GM18873 (cell line): ENCODE data around the gene RD3L.

ENCODE experiments used
- ATAC-seq: cut with Tn5 transposase; IDR thresholded peaks from one replicate; pipeline ENCODE4 v1.9.1; 2021; ENCODE audit warnings: mild to moderate bottlenecking, moderate library complexity, moderate number of reproducible peaks; ENCODE audit not compliant: unreplicated experiment, low FRiP score

RD3L gene

GRCh38 chr14:103897075-103897947 lies 45.0 kb downstream of the RD3L start:
- ATAC-seq, result no peak

- ATAC-seq, result no peak
Observed at GRCh38 chr14:103896578-103896977, 45.8 kb downstream of the RD3L start.

- ATAC-seq, result no peak
Observed at GRCh38 chr14:103894723-103895059, 47.6 kb downstream of the RD3L start.

- no peak for ATAC-seq
Observed at GRCh38 chr14:103894034-103894722, 48.2 kb downstream of the RD3L start.

GRCh38 chr14:103892247-103892646 lies 50.1 kb downstream of the RD3L start:
- no peak for ATAC-seq

- no peak for ATAC-seq
Observed at GRCh38 chr14:103891667-103892215, 50.6 kb downstream of the RD3L start.

GRCh38 chr14:103890821-103891666 lies 51.3 kb downstream of the RD3L start:
- no peak for ATAC-seq
